GM20431 (cell line): ENCODE measurements around the gene OXER1.

ENCODE experiments used
- in situ Hi-C: fragments of 300-500 bp; cut with MseI, MboI; formaldehyde crosslinking; loops from one replicate; pipeline ENCODE4 v1.15.0; 2020; ENCODE audit warnings: low sequenced_read_pairs; ENCODE audit not compliant: unreplicated experiment

Gene OXER1

GRCh38 chr2:42771546-42772153 is 7.7 kb upstream of the OXER1 start:
- in situ Hi-C loops: no loop called here

DNA sequence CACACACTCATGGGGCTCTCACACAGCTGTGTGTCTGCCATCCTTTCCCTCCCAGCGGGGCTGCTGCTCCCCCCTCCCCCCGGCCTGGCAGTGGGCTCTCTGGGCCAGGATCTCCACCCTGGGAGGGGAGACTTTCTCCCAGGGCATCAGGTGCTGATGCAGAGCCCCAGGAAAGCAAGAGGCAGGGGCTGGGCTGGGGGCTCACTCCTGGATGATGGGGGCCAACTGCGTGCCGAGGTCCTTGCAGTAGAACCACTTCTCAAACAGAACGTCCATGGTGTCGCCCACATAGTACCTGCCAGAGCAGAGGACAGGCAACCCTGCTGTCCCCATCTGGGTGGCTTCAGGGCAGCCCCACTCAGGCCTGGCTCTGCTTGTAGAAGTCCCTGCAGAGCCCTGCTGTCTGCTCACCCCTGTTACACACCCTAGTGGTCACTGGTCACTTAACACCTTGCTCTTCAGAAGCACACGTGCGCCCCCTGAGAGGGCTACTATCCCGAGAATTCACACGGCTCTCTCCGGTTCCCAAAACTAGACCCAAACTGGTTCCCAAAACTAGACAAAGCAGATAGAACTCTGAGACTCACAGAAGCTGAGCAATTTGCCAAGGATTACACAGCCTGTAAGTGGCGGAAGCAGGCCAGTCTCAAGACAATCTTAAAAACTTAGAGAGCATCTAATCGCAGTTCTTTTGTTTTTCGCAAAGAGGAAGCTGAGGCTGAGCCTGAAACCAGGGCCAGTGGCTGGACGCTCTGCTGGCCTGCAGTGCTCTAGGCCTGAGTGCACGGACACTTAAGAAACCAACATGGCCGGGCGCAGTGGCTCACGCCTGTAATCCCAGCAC is 6.6 kb upstream of the OXER1 start:
- in situ Hi-C loops: no loop called here

GRCh38 chr2:42769583-42770287 is 5.8 kb upstream of the OXER1 start:
- in situ Hi-C loops: no loop called here

- in situ Hi-C loops: no loop called here
Measured at GRCh38 chr2:42768706-42769256, 4.8 kb upstream of the OXER1 start.

DNA sequence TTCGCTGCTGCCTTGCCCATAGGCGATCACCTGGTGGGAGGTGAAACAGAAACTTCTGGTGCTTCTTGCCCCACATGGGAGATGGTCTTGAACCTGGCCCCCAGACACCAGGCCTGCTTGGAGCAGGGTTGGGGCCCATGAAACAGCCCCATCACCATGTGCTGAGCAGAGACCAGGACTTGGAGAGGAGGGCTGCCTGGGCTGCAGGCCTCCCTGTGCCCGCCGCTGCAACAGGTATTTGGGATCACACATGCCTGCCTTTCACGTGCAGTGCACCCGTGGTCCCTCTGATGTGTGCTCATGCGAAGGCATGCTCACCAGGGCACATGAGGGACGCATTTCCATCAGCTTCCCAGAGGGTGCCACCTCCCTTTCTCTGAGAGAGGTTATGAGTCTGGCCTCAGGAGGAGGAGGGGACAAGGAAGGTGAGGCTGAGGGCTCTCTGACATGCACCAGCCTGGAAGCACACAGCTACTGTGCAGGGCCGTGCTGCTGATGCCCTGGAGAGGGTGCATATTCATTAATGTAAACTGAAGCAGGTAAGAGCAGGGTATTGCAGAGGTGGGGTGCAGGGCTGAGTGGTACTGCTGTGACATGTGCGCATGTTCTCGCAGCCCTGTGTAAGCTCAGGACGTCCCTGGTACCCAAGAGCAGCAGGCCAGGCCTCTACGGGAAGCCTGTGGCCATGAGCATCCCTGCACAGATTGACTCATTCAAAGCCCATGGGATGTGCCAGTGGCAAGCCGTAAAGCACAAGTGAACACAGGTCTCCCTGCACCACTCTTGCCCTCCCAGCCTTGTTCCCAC is 4.2 kb upstream of the OXER1 start:
- in situ Hi-C loops: no loop called here

GRCh38 chr2:42767080-42767898 is 3.4 kb upstream of the OXER1 start:
- in situ Hi-C loops: no loop called here

- in situ Hi-C loops: no loop called here
Measured at GRCh38 chr2:42765686-42766085, 1.8 kb upstream of the OXER1 start.

- in situ Hi-C loops: no loop called here
Measured at GRCh38 chr2:42764901-42765300, 966 bp upstream of the OXER1 start.

- in situ Hi-C loops: no loop called here
Measured at GRCh38 chr2:42762823-42763804, 821 bp downstream of the OXER1 start.

GRCh38 chr2:42762155-42762554 is 1.8 kb downstream of the OXER1 start:
- in situ Hi-C loops: no loop called here

DNA sequence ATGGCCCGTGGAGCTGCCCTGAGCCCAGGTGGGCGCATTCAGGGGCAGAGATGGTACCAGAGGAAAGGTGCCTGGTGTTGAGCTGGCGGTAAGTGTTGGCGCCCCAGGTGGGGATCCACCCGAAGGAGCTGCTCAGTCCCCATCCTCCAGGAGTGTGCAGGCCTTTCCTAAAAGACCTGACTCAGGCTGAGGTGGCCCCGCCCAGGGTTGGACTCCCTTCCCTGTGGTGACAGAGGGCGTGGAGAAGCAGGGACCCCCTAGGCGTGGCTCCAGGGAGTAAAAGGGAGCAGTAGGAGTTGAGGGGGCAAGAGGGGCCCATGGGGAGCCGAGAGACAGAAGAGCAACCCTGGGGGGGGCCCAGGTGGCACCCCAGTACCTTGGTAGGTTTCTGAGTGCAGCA is 2.4 kb downstream of the OXER1 start:
- in situ Hi-C loops: no loop called here

DNA sequence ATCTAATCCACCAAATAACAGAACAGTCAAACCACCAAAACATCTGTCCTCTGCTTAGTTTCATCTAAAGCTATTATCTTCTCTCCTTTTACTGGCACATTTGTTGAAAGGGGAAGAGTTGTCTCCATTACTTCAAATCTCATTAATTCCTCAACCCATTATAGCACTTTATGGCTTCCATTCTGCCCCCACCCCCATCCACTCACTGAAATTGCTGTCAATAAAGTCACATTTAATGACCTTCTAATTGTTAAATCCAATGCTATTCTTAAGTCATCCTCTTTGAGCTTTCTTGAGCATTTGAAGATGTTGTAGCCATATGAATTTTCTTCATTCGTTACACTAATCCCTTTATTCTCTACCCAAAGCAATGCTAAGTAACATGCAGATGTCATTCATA is 5.2 kb downstream of the OXER1 start:
- in situ Hi-C loops: no loop called here

GRCh38 chr2:42757981-42758740 is 5.8 kb downstream of the OXER1 start:
- in situ Hi-C loops: no loop called here

DNA sequence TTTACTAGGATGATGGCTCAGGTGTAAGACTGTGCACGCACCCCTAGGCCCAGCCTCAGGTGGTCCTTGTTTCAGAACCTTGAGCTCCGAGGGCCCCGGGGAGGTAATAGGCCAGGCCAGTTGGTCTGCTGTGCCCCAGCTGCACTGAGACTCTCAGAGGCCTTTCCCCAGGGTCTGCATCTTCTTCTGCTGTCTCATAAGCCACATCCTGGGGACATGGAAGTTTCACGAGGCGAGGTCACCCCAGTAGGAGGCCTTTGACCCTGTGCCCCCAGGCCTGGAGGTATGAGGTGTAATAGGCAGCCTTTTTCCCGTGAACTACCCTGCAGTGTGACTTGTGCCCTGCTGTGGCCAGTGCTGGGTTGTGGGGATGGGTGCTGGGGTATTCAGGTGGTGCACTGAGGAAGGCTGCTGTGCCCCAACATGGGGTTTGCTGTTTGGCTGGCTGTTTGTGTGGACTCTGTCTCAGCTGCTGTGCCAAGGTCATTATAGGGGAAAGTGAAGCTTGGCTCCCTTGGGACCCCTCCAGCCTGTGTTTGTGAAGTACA is 6.9 kb downstream of the OXER1 start:
- in situ Hi-C loops: no loop called here

- in situ Hi-C loops: no loop called here
Measured at GRCh38 chr2:42756150-42756775, 7.7 kb downstream of the OXER1 start.

- in situ Hi-C loops: no loop called here
Measured at GRCh38 chr2:42755191-42755880, 8.6 kb downstream of the OXER1 start.
